ENCODE measurements around the gene KIF3C.
"Not testable (repeated sequence)": the region's sequence is repeated elsewhere in the genome, so short reads cannot be mapped to it uniquely, and the experiment has no call there.

KIF3C gene

GRCh38 chr2:25982273-25982967 lies at the start of gene KIF3C:
KIF3C (minus strand) TSS chr2:25982497; CDS start chr2:25981917, 580 bp downstream.
- peak within 1 kb of the TSS; percentile 67 for H3K4me3 ChIP-seq (ENCODE audit: low read depth, low read length)
- peak; percentile 78 for DNase-seq (ENCODE audit: low read depth)
- TF ChIP-seq CTCF (IDR thresholded peaks at IDR 0.05; ENCODE audit: low read depth, low read length) (no peak), POLR2A (IDR thresholded peaks at IDR 0.05; ENCODE audit: extremely low read depth, insufficient read length) (no peak), MAX (IDR thresholded peaks at IDR 0.05; ENCODE audit: low read depth, low read length) (no peak), MYC (IDR thresholded peaks at IDR 0.05; ENCODE audit: low read depth, low read length) (no peak)

- H3K4me3 ChIP-seq (ENCODE audit: low read depth, low read length); DNase-seq (ENCODE audit: low read depth): not testable (repeated sequence)
Measured at GRCh38 chr2:26028083-26028482, 45.8 kb upstream of the KIF3C start.

GRCh38 chr2:26025509-26025908 lies 43.2 kb upstream of the KIF3C start:
- H3K4me3 ChIP-seq (ENCODE audit: low read depth, low read length): no peak overlapping the region
- TF ChIP-seq CTCF (IDR thresholded peaks at IDR 0.05; ENCODE audit: low read depth, low read length) (no peak), MYC (IDR thresholded peaks at IDR 0.05; ENCODE audit: low read depth, low read length) (no peak), POLR2A (IDR thresholded peaks at IDR 0.05; ENCODE audit: extremely low read depth, insufficient read length) (no peak), MAX (IDR thresholded peaks at IDR 0.05; ENCODE audit: low read depth, low read length) (no peak)
- no peak for DNase-seq (ENCODE audit: low read depth)

GRCh38 chr2:26024260-26024659 lies 42.0 kb upstream of the KIF3C start:
- no peak overlapping the region for H3K4me3 ChIP-seq (ENCODE audit: low read depth, low read length)
- no peak for TF ChIP-seq POLR2A (IDR thresholded peaks at IDR 0.05; ENCODE audit: extremely low read depth, insufficient read length)
- TF ChIP-seq CTCF (IDR thresholded peaks at IDR 0.05; ENCODE audit: low read depth, low read length): no peak
- no peak for TF ChIP-seq MAX (IDR thresholded peaks at IDR 0.05; ENCODE audit: low read depth, low read length)
- no peak for TF ChIP-seq MYC (IDR thresholded peaks at IDR 0.05; ENCODE audit: low read depth, low read length)
- DNase-seq (ENCODE audit: low read depth): no peak

GRCh38 chr2:26020231-26020640 lies 37.9 kb upstream of the KIF3C start:
- no peak overlapping the region for H3K4me3 ChIP-seq (ENCODE audit: low read depth, low read length)
- TF ChIP-seq CTCF (IDR thresholded peaks at IDR 0.05; ENCODE audit: low read depth, low read length) (no peak), MAX (IDR thresholded peaks at IDR 0.05; ENCODE audit: low read depth, low read length) (no peak), POLR2A (IDR thresholded peaks at IDR 0.05; ENCODE audit: extremely low read depth, insufficient read length) (no peak), MYC (IDR thresholded peaks at IDR 0.05; ENCODE audit: low read depth, low read length) (no peak)
- DNase-seq (ENCODE audit: low read depth): no peak

- DNase-seq (ENCODE audit: low read depth): peak; percentile 70
- TF ChIP-seq MYC (IDR thresholded peaks at IDR 0.05; ENCODE audit: low read depth, low read length) (no peak), CTCF (IDR thresholded peaks at IDR 0.05; ENCODE audit: low read depth, low read length) (no peak), POLR2A (IDR thresholded peaks at IDR 0.05; ENCODE audit: extremely low read depth, insufficient read length) (no peak)
- H3K4me3 ChIP-seq (ENCODE audit: low read depth, low read length): no peak overlapping the region
Measured at GRCh38 chr2:26018184-26019055, 36.1 kb upstream of the KIF3C start.
